IMR-90 (cell line): ENCODE measurements around the gene TRMT10A. TPM values are rescaled to one million over a fixed set of nuclear protein-coding genes. Genes with fewer than 3 reads are reported as not detected.

Experiments used
- ATAC-seq: fragments of 200-7000 bp; cut with Tn5 transposase; 2 replicates; pipeline ENCODE4 v1.9.1; 2020; ENCODE audit warnings: low read depth, mild to moderate bottlenecking, moderate library complexity
- BruUV-seq: library from RNA; stranded (reverse); fragments of 400-500 nt; replicated peaks from 2 replicates; lab custom pipeline; 2021; lab: Mats Ljungman, UMichigan
- CTCF ChIA-PET: fragments of 300-600 bp; formaldehyde crosslinking; extraction: SDS; loops from one replicate; lab custom pipeline; 2021; ENCODE audit warnings: antibody characterized with exemption; lab: Yijun Ruan, JAX
- POLR2A ChIA-PET: fragments of 300-600 bp; sonication (Branson Sonifier 250); formaldehyde crosslinking; loops from one replicate; lab custom pipeline; 2022; ENCODE audit warnings: antibody characterized with exemption; ENCODE audit not compliant: unreplicated experiment; lab: Charles Lee
- DNase-seq: peaks from one replicate; pipeline ENCODE4 v3.0.0; 2013
- H2AFZ ChIP-seq: replicated peaks from 2 replicates; pipeline ENCODE3; 2013; ENCODE audit warnings: low read length, mild to moderate bottlenecking; ENCODE audit not compliant: poor library complexity
- H2AK5ac ChIP-seq: 2 replicates; pipeline ENCODE4 v1.6.1; 2013; ENCODE audit warnings: low read depth, low read length, inconsistent platforms
- H2AK9ac ChIP-seq: replicated peaks from 2 replicates; pipeline ENCODE3; 2013; ENCODE audit warnings: mild to moderate bottlenecking, low read depth, low read length, moderate library complexity; ENCODE audit not compliant: poor library complexity
- H2BK120ac ChIP-seq: 2 replicates; pipeline ENCODE4 v1.6.1; 2013; ENCODE audit warnings: low read depth, low read length, inconsistent platforms
- H2BK15ac ChIP-seq: 3 replicates; pipeline ENCODE4 v1.6.1; 2013; ENCODE audit warnings: low read depth, low read length, inconsistent platforms
- H2BK20ac ChIP-seq: 2 replicates; pipeline ENCODE4 v1.6.1; 2013; ENCODE audit warnings: low read depth, mild to moderate bottlenecking, inconsistent platforms, low read length, moderate library complexity
- H2BK5ac ChIP-seq: 2 replicates; pipeline ENCODE4 v1.6.1; 2013; ENCODE audit warnings: mild to moderate bottlenecking, low read depth, low read length, inconsistent platforms; ENCODE audit not compliant: poor library complexity, severe bottlenecking
- H3K14ac ChIP-seq: replicated peaks from 2 replicates; pipeline ENCODE4 v1.6.1; 2013; ENCODE audit warnings: low read depth, low read length, inconsistent platforms
- H3K18ac ChIP-seq: 2 replicates; pipeline ENCODE4 v1.6.1; 2013; ENCODE audit warnings: low read depth, low read length, control low read depth
- H3K23ac ChIP-seq: 2 replicates; pipeline ENCODE4 v1.6.1; 2013; ENCODE audit warnings: low read depth, low read length, inconsistent platforms
- H3K27ac ChIP-seq: 2 replicates; pipeline ENCODE4 v1.5.1; 2013; ENCODE audit warnings: mild to moderate bottlenecking, control low read depth, low read length; ENCODE audit not compliant: insufficient read depth
- H3K27me3 ChIP-seq: 2 replicates; pipeline ENCODE4 v1.6.1; 2013; ENCODE audit warnings: low read length; ENCODE audit not compliant: control insufficient read depth, insufficient read depth
- H3K36me3 ChIP-seq: 2 replicates; pipeline ENCODE4 v1.6.1; 2013; ENCODE audit warnings: low read length, mixed read lengths; ENCODE audit not compliant: control insufficient read depth, insufficient read depth
- H3K4ac ChIP-seq: 2 replicates; pipeline ENCODE4 v1.6.1; 2013; ENCODE audit warnings: low read depth, low read length, inconsistent platforms
- H3K4me1 ChIP-seq: 2 replicates; pipeline ENCODE4 v1.6.1; 2013; ENCODE audit warnings: low read length, mixed read lengths; ENCODE audit not compliant: control insufficient read depth, insufficient read depth
- H3K4me2 ChIP-seq: 2 replicates; pipeline ENCODE4 v1.6.1; 2013; ENCODE audit warnings: low read depth, mild to moderate bottlenecking, control low read depth, low read length, moderate library complexity
- H3K4me3 ChIP-seq: 2 replicates; pipeline ENCODE4 v1.5.1; 2013; ENCODE audit warnings: low read depth, mild to moderate bottlenecking, control low read depth, low read length, moderate library complexity; ENCODE audit not compliant: insufficient read depth
- H3K56ac ChIP-seq: 2 replicates; pipeline ENCODE4 v1.6.1; 2013; ENCODE audit warnings: low read length, inconsistent platforms; ENCODE audit not compliant: insufficient read depth; ENCODE audit errors: extremely low read depth
- H3K79me1 ChIP-seq, 2 experiments: 2 replicates each; pipeline ENCODE4 v1.6.1; 2013; ENCODE audit warnings: low read length in 2 of 2, inconsistent platforms in 1 of 2, low read depth in 1 of 2
- H3K9ac ChIP-seq: 2 replicates; pipeline ENCODE4 v1.6.1; 2013; ENCODE audit warnings: low read depth, low read length, control low read depth
- H3K9me1 ChIP-seq: 2 replicates; pipeline ENCODE4 v1.6.1; 2013; ENCODE audit warnings: low read length, inconsistent platforms; ENCODE audit not compliant: insufficient read depth
- H3K9me3 ChIP-seq: 2 replicates; pipeline ENCODE4 v1.6.1; 2013; ENCODE audit warnings: low read length; ENCODE audit not compliant: control insufficient read depth, insufficient read depth
- H4K20me1 ChIP-seq: 2 replicates; pipeline ENCODE4 v1.6.1; 2013; ENCODE audit warnings: low read length, inconsistent platforms; ENCODE audit not compliant: insufficient read depth
- H4K5ac ChIP-seq: 2 replicates; pipeline ENCODE4 v1.6.1; 2013; ENCODE audit warnings: mild to moderate bottlenecking, low read depth, low read length, control low read depth
- H4K8ac ChIP-seq, 2 experiments: 2 replicates each; pipeline ENCODE4 v1.6.1; 2013; ENCODE audit warnings: low read depth in 2 of 2, low read length in 2 of 2, control low read depth in 1 of 2, inconsistent platforms in 1 of 2
- H4K91ac ChIP-seq: 2 replicates; pipeline ENCODE4 v1.6.1; 2013; ENCODE audit warnings: low read depth, low read length, inconsistent platforms; ENCODE audit not compliant: insufficient read depth
- BHLHE40 ChIP-seq: fragments of 150-350 bp; IDR thresholded peaks from 2 replicates; pipeline ENCODE4 v1.6.1; 2016; ENCODE audit warnings: mild to moderate bottlenecking, low read depth, low read length
- CEBPB ChIP-seq: IDR thresholded peaks from 2 replicates; pipeline ENCODE4 v1.6.1; 2012; ENCODE audit warnings: low read depth, low read length, improper control_type of control experiment
- MAFK ChIP-seq: IDR thresholded peaks from 2 replicates; pipeline ENCODE4 v1.6.1; 2012; ENCODE audit warnings: low read depth, low read length, improper control_type of control experiment
- MXI1 ChIP-seq: IDR thresholded peaks from 2 replicates; pipeline ENCODE4 v1.6.1; 2012; ENCODE audit warnings: low read depth, mild to moderate bottlenecking, low read length, moderate library complexity, borderline replicate concordance
- RFX5 ChIP-seq: IDR thresholded peaks from 2 replicates; pipeline ENCODE4 v1.8.0; 2012; ENCODE audit warnings: low read depth, mild to moderate bottlenecking, low read length, moderate library complexity
- WGBS, 2 experiments: methylation state at CpG; one replicate each; pipeline versions ENCODE4 v1.1.5 to v1.1.7; 2013; ENCODE audit warnings: missing lambda C conversion rate in 2 of 2; ENCODE audit not compliant: insufficient read length in 1 of 2; ENCODE audit errors: extremely low coverage in 2 of 2; 5-methylcytosine and 5-hydroxymethylcytosine counted together
- dilution Hi-C: fragments of 300-500 bp; cut with HindIII; formaldehyde crosslinking; loops from one replicate; pipeline ENCODE4 v1.14.3; 2018; ENCODE audit warnings: low sequenced_read_pairs; ENCODE audit not compliant: unreplicated experiment
- in situ Hi-C: fragments of 300-500 bp; cut with MboI; formaldehyde crosslinking; loops from 3 replicates; pipeline ENCODE4 v1.14.3; 2019; ENCODE audit warnings: low sequenced_read_pairs, inconsistent platforms, mixed read lengths
- intact Hi-C: fragments of 100-400 bp; cut with micrococcal nuclease; formaldehyde crosslinking; loops from 2 replicates; pipeline ENCODE4 v1.10.0; 2022
- polyA plus RNA-seq, 3 experiments: library from polyadenylated mRNA; depleted of rRNA; stranded (reverse); fragments of >200 nt; gene quantifications; 2 replicates each; pipeline ENCODE4 v1.2.3, GENCODE V29; 2012; ENCODE audit warnings: low replicate concordance in 1 of 3
- total RNA-seq: library from RNA; depleted of rRNA; stranded (reverse); fragments of >200 nt; gene quantifications from 2 replicates; pipeline ENCODE4 v1.2.3, GENCODE V29; 2012

TRMT10A gene
- total and polyA plus RNA-seq, 2 of the 4 experiments (the other 2 are of a cell fraction): 3.8 to 4.3 TPM

DNA sequence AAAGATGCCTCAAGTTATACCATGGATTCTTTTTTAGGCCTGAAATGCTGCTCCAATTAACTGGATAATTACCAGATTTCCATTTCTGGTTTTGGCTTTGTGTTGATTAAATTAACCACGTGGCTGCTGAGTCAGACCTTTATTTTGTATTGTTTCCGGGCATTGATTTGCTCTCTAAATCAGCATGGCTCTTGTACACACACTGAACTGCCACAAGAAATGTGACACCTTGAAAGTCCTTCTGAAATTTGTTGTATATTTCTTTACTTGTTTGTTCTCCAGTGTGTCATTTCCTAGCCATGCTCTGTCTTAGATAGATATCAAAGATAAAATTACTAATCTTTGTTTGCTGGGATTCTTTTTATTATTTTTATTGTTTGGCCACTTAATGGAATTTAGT is 22.5 kb upstream of the TRMT10A start:
- no CpG with 5 or more reads among the region's 2 CpGs for WGBS, 2 experiments
- H4K8ac ChIP-seq: no peak overlapping the region

More for the DNA sequence above, 22.5 kb upstream of the TRMT10A start:
- Histone ChIP-seq H3K4me2 (no peak overlapping the region), H3K27ac (no peak overlapping the region), H3K14ac (no peak overlapping the region), H2AK9ac (no peak overlapping the region), H3K9ac (no peak overlapping the region), H2AK5ac (no peak overlapping the region), H3K4me3 (no peak overlapping the region), H2BK20ac (no peak overlapping the region), H4K20me1 (no peaks in the 10 kb centered on the region), H3K27me3 (no peaks in the 10 kb centered on the region), H2BK5ac (no peak overlapping the region), H2BK120ac (no peak overlapping the region), H3K18ac (no peak overlapping the region), H3K56ac (no peak overlapping the region), H3K9me3 (no peaks in the 10 kb centered on the region), H2AFZ (no peak overlapping the region), H4K91ac (no peak overlapping the region), H3K4ac (no peak overlapping the region), H3K23ac (no peak overlapping the region), H3K79me1 (no peaks in the 10 kb centered on the region), H3K9me1 (no peaks in the 10 kb centered on the region), H2BK15ac (no peak overlapping the region), H4K5ac (no peak overlapping the region), H3K4me1 (no peaks in the 10 kb centered on the region), H3K36me3 (no peaks in the 10 kb centered on the region)
- ChIA-PET CTCF (no interaction called here), POLR2A (no interaction called here)
- dilution Hi-C loops (no loop called here), intact Hi-C loops (no loop called here), in situ Hi-C loops (no loop called here)
- ATAC-seq (no peak), DNase-seq (no peak)
- BruUV-seq: no TSS peak
- TF ChIP-seq BHLHE40: no peak
- no peak for TF ChIP-seq CEBPB
- TF ChIP-seq MAFK: no peak
- no peak for TF ChIP-seq RFX5
- no peak for TF ChIP-seq MXI1
